Upper lobe of left lung (tissue), 4 donors: ENCODE results near the gene SLC22A6.

ENCODE experiments used
- POLR2A ChIP-seq, 4 donors: fragments of 450-650 bp; IDR thresholded peaks; one replicate each; pipeline ENCODE4 v1.5.1; 2016 to 2017; ENCODE audit warnings: antibody characterized with exemption in 4 of 4, mild to moderate bottlenecking in 2 of 4
- TF ChIP-seq, protein P1 (sequence below), 6 experiments: fragments of 450-650 bp in 4 of 6; fragments of 200-600 bp in 2 of 6; sonication (generic) in 2 of 6; IDR thresholded peaks; one replicate each; pipeline ENCODE4 v1.5.1; 2016 to 2019; ENCODE audit warnings: antibody characterized with exemption in 6 of 6

DNA sequence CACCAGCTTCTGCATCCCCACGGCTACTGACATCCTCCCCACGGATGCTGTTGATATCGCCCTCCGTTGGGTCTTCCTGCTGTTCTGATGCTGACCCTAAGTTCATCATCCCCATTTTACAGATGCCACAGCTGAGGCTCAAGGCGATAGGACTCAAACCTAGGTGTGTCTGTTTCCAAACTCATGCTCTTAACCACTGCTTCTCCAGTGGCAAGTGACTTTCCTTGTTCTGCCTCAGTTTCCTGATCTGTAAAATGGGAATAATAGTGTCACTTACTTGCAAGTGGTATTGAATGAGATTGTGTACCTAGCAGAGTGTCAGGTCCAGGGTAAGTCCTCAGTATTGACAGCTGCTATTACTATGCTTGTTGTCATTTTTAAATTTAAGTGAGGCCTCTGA is 14.4 kb upstream of the SLC22A6 start:
- TF ChIP-seq, protein P1, sequence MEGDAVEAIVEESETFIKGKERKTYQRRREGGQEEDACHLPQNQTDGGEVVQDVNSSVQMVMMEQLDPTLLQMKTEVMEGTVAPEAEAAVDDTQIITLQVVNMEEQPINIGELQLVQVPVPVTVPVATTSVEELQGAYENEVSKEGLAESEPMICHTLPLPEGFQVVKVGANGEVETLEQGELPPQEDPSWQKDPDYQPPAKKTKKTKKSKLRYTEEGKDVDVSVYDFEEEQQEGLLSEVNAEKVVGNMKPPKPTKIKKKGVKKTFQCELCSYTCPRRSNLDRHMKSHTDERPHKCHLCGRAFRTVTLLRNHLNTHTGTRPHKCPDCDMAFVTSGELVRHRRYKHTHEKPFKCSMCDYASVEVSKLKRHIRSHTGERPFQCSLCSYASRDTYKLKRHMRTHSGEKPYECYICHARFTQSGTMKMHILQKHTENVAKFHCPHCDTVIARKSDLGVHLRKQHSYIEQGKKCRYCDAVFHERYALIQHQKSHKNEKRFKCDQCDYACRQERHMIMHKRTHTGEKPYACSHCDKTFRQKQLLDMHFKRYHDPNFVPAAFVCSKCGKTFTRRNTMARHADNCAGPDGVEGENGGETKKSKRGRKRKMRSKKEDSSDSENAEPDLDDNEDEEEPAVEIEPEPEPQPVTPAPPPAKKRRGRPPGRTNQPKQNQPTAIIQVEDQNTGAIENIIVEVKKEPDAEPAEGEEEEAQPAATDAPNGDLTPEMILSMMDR (IDR thresholded peaks at IDR 0.05): no peak
- TF ChIP-seq POLR2A (IDR thresholded peaks at IDR 0.05): no peak
